Measurements from ENCODE around the gene NFATC3.

NFATC3 gene

DNA sequence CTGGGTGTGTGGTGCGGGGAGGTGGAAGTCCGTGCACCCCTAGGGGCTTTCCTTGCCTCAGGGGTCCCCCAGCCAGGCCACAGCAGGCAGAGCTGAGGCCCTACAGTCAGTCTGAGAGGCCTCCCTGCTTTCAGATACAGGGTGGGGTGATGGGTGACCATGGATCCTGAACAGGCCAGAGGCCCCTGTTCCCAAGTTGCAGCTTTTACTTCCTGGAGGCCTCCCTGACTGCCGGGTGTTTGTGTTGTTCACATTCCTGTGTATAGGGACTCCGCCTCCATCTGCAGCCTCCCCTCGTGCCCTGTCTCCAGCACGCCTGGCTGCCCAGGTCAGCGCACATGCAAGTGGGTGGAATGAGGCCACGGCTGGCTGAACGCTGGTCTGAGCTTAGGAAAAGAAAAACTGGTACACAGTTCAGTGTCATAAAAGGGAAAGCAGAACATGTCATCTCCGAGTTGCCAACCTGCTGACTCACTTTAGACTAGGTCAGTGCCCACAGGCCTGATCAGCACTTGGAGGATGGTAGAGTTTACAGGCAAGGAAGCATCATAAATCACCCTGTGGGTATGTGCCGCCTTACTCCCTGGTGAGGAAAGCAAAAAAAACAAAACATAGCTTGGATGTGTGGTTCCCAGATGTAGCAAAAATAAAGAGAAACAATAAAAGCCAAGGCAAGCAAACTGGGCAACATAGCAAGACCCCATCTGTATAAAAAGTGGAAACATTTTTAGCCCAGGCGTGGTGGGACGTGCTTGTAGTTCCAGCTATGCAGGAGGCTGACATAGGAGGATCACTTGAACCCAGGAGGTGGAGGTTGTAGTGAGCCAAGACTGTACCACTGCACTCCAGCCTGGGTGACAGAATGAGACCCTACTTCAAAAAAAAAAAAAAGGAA, 173.0 kb downstream of the NFATC3 start:
- Histone ChIP-seq H3K27ac (ENCODE audit: low read length) (peak overlapping the region; percentile 43), H3K4me3 (ENCODE audit: low read depth in 1 of 2, low read length in 2 of 2) (no peak overlapping the region), H3K4me1 (ENCODE audit: control insufficient read depth in 1 of 2, insufficient read depth in 2 of 2, low read length in 2 of 2) (peaks cover 0 to 6% of the 10 kb centered on the region in 2 donors), H3K9me3 (ENCODE audit: control insufficient read depth in 1 of 2, low read length in 2 of 2) (no peaks in the 10 kb centered on the region), H3K27me3 (ENCODE audit: low read depth, low read length) (no peaks in the 10 kb centered on the region), H3K36me3 (ENCODE audit: control insufficient read depth in 1 of 2, insufficient read depth in 2 of 2, low read length in 2 of 2) (peaks cover 19 to 49% of the 10 kb centered on the region in 2 donors)

DNA sequence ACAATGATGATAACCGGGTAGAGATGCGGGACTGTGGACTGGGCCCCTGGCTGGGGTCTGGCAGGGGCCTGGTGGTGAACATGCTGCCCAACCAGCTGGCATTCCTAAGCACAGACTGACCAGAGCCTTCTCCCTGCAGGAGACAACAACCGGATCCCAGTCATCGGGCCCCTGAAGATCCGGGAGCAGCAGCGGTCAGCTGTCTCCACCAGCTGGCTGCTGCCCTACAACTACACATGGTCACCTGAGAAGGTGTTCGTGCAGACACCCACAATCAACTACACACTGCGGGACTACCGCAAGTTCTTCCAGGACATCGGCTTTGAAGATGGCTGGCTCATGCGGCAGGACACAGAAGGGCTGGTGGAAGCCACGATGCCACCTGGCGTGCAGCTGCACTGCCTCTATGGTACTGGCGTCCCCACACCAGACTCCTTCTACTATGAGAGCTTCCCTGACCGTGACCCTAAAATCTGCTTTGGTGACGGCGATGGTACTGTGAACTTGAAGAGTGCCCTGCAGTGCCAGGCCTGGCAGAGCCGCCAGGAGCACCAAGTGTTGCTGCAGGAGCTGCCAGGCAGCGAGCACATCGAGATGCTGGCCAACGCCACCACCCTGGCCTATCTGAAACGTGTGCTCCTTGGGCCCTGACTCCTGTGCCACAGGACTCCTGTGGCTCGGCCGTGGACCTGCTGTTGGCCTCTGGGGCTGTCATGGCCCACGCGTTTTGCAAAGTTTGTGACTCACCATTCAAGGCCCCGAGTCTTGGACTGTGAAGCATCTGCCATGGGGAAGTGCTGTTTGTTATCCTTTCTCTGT, 174.0 kb downstream of the NFATC3 start:
- H3K9me3 ChIP-seq (ENCODE audit: control insufficient read depth in 1 of 2, low read length in 2 of 2) = no peaks in the 10 kb centered on the region
- peaks cover 19 to 40% of the 10 kb centered on the region in 2 donors for H3K36me3 ChIP-seq (ENCODE audit: control insufficient read depth in 1 of 2, insufficient read depth in 2 of 2, low read length in 2 of 2)
- H3K4me3 ChIP-seq (ENCODE audit: low read depth in 1 of 2, low read length in 2 of 2) = no peak overlapping the region
- no peaks in the 10 kb centered on the region for H3K27me3 ChIP-seq (ENCODE audit: low read depth, low read length)
- no peak overlapping the region for H3K27ac ChIP-seq (ENCODE audit: low read length)
- H3K4me1 ChIP-seq (ENCODE audit: control insufficient read depth in 1 of 2, insufficient read depth in 2 of 2, low read length in 2 of 2) = peaks cover 0 to 13% of the 10 kb centered on the region in 2 donors

DNA sequence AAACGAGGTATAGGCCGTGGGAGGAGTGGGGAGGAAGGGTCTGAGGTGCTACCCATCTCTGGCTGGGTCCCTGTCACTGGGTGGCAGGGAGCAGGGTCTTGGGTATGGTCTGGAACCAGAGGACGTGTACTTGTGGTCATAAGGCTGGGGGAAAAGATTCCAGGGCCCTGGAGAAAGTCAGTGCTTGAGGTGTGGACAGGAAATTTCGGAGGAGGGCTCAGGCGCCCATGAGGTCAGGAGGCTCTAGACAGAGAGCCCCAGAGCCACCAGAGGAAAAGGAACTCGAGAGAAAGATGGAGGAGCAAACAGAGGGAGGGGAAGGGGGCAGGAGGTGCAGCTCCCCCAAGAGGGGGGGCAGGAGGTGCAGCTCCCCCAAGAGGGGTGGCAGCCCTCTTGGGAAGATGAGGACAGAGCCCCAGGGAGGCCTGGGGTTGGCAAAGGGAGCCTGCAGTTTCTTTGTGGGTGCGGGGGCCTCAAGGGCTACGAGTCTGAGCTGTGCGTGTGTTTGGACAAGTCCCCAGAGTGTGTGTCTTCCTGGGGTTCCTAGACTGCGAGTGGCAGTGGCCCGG, 178.5 kb downstream of the NFATC3 start:
- Histone ChIP-seq H3K27me3 (ENCODE audit: low read depth, low read length) (no peaks in the 10 kb centered on the region), H3K9me3 (ENCODE audit: control insufficient read depth in 1 of 2, low read length in 2 of 2) (no peaks in the 10 kb centered on the region), H3K27ac (ENCODE audit: low read length) (peak overlapping the region; percentile 63), H3K36me3 (ENCODE audit: control insufficient read depth in 1 of 2, insufficient read depth in 2 of 2, low read length in 2 of 2) (peaks cover 10 to 24% of the 10 kb centered on the region in 2 donors), H3K4me3 (ENCODE audit: low read depth in 1 of 2, low read length in 2 of 2) (peak overlapping the region; percentile 46 to 86), H3K4me1 (ENCODE audit: control insufficient read depth in 1 of 2, insufficient read depth in 2 of 2, low read length in 2 of 2) (peaks cover 0 to 31% of the 10 kb centered on the region in 2 donors)

DNA sequence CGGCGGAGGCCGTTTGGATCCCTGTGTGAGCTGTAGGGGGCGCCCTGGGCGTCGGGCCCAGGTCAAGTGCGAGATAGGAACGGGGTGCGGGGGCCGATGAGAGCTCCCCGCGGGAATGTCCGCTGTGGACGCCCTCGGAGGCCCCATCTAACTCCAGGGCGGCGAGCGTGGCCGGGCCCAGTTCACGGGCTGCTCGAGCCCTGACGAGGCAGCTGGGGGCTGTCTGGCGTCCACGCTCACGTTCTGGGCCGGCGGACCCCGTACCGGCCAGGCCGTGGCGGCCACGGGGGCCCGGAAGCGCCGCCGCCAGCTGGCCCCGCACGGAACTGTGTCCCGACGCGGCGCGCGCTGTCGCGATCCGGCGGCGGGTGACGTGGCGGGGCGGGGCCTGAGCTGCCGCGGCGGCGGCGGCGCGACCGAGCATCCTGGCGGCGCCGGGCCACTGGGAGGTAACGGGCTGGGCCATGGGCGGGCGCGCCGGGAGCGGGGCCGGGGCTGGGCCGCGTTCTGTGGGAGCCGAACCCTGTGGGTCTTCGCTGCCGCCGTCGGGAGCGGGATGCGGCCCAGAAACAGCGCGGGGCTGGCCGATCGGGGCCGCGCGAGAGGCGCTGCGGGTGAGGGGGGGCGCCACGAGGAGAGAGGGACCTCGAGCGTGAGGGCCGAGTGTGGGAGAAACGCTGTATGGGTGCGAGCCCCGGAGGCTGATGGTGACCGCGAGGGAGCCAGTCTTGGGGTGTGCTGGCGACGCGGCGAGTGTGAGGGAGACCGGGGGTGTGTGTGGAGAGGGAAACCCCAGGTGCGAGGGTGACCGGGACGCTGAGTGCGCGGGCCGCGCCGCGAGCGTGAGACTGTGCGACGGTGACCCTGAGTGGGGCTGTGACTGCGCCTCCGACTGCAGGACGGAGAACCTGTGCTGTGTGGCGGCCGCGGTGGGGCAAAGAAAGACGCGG, 179.2 kb downstream of the NFATC3 start, which contains the start of gene SLC7A6:
Gene SLC7A6 (plus strand): TSS at position 399 of the 950 bp plus-strand sequence. CDS start 10,201 bp downstream, outside the sequence.
- Histone ChIP-seq H3K9me3 (ENCODE audit: control insufficient read depth in 1 of 2, low read length in 2 of 2) (no peaks in the 10 kb centered on the region), H3K27me3 (ENCODE audit: low read depth, low read length) (no peaks in the 10 kb centered on the region), H3K4me1 (ENCODE audit: control insufficient read depth in 1 of 2, insufficient read depth in 2 of 2, low read length in 2 of 2) (peaks cover 0 to 31% of the 10 kb centered on the region in 2 donors), H3K36me3 (ENCODE audit: control insufficient read depth in 1 of 2, insufficient read depth in 2 of 2, low read length in 2 of 2) (peaks cover 9 to 16% of the 10 kb centered on the region in 2 donors), H3K4me3 (ENCODE audit: low read depth in 1 of 2, low read length in 2 of 2) (peak within 1 kb of the TSS; percentile 82 to 86), H3K27ac (ENCODE audit: low read length) (peak within 1 kb of the TSS; percentile 89)

DNA sequence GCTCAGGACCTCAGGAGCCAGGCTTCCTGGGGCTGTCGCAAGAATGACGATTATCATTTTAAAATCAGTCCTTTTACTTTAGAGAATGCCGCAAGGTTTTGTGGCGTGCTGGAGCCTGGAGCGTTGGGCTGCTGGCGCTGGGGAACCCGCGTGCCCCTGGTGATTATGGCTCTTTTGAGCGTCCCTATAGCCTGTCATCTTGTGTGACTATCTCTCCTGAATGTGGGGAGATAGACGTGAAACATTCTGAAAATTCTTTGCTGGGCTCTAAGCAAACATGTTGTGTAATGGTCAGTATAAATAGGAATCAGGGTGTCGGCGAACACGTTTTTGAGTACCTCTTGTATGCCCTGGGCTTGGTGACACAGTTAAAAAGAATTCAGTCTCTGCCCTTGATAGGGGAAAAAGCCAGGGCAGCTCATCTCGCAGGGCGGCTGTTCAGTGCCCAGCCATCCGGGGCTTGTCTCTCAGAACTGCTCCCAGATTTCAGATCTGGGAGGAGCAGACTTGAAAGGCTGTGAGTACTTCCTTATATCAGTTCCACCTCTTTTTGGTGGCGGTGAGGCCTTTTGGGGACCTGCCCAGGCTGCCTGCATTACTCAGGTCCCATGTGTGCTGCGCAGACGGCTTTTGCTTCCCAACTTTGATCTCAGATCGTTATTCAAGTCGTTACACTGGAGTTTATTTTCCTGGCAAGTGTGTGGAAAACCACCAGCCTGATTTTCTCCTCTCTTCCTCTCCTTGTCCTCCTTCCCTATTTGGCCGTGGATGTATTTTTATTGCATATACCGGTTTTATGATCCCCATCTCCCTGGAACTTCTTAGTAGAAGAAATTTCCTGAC, 180.1 kb downstream of the NFATC3 start:
- Histone ChIP-seq H3K27me3 (ENCODE audit: low read depth, low read length) (no peaks in the 10 kb centered on the region), H3K9me3 (ENCODE audit: control insufficient read depth in 1 of 2, low read length in 2 of 2) (no peaks in the 10 kb centered on the region), H3K27ac (ENCODE audit: low read length) (peak overlapping the region; percentile 89), H3K36me3 (ENCODE audit: control insufficient read depth in 1 of 2, insufficient read depth in 2 of 2, low read length in 2 of 2) (peaks cover 0 to 7% of the 10 kb centered on the region in 2 donors), H3K4me1 (ENCODE audit: control insufficient read depth in 1 of 2, insufficient read depth in 2 of 2, low read length in 2 of 2) (peaks cover 0 to 31% of the 10 kb centered on the region in 2 donors), H3K4me3 (ENCODE audit: low read depth in 1 of 2, low read length in 2 of 2) (peak overlapping the region; percentile 82 to 86)

DNA sequence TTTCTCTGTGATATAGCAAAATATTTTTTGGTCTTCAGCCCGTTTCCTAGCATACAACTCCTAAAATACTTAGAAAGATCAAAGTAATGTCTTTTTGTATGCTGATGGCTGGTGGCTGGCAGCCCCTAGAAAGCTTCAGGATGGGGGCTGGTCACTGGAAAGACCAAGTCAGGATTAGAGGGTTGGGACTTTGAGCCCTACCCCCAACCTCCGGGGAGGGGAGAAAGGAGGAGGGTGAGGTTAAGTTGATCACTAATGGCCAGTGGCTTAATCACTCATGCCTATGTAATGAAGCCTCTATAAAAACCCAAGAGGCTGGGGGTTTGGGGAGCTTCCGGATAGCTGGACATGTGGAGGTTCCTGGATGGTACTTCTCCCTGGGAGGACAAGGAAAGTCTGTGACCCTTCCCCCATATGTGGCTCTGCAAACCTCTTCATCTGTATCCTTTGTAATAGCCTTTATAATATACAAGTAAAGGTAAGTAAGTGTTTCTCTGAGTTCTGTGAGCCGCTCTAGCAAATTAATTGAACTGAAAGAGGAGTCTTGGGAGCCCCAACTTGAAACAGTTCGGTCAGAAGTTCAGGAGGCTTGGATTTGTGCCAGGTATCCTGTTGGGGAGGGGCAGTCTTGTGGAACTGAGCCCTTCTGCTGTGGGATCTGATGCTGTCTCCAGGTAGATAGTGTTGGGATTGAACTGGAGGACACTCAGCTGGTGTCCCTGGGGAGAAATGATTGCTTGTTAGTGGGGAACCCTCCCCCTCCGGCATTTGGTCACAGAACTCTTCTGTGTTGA, 182.6 kb downstream of the NFATC3 start:
- no peaks in the 10 kb centered on the region for H3K9me3 ChIP-seq (ENCODE audit: control insufficient read depth in 1 of 2, low read length in 2 of 2)
- peaks cover 0 to 25% of the 10 kb centered on the region in 2 donors for H3K4me1 ChIP-seq (ENCODE audit: control insufficient read depth in 1 of 2, insufficient read depth in 2 of 2, low read length in 2 of 2)
- no peak overlapping the region for H3K27ac ChIP-seq (ENCODE audit: low read length)
- H3K36me3 ChIP-seq (ENCODE audit: control insufficient read depth in 1 of 2, insufficient read depth in 2 of 2, low read length in 2 of 2) = peaks cover 0 to 4% of the 10 kb centered on the region in 2 donors
- H3K4me3 ChIP-seq (ENCODE audit: low read depth in 1 of 2, low read length in 2 of 2) = no peak overlapping the region
- H3K27me3 ChIP-seq (ENCODE audit: low read depth, low read length) = no peaks in the 10 kb centered on the region

DNA sequence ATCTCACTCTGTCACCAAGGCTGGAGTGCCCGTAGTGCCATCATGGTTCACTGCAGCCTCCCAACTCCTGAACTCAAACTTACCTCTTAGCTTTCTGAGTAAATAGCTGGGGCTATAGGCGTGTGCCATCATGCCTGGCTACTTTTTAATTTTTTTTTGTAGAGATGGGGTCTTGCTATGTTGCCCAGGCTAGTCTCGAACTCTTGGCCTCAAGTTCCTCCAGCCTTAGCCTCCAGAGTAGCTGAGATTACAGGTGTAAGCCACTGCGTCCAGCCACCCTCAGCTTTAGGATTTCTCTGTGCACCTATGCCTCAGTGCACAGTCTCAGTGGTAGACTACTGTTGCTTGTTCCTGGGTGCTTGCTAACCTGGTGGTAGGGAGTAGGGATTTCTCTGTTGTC, 184.6 kb downstream of the NFATC3 start:
- H3K36me3 ChIP-seq (ENCODE audit: control insufficient read depth in 1 of 2, insufficient read depth in 2 of 2, low read length in 2 of 2) = peaks cover under 1 to 5% of the 10 kb centered on the region in 2 donors
- no peaks in the 10 kb centered on the region for H3K27me3 ChIP-seq (ENCODE audit: low read depth, low read length)
- H3K27ac ChIP-seq (ENCODE audit: low read length) = no peak overlapping the region
- H3K9me3 ChIP-seq (ENCODE audit: control insufficient read depth in 1 of 2, low read length in 2 of 2) = no peaks in the 10 kb centered on the region
- peaks cover 0 to 18% of the 10 kb centered on the region in 2 donors for H3K4me1 ChIP-seq (ENCODE audit: control insufficient read depth in 1 of 2, insufficient read depth in 2 of 2, low read length in 2 of 2)
- no peak overlapping the region for H3K4me3 ChIP-seq (ENCODE audit: low read depth in 1 of 2, low read length in 2 of 2)

DNA sequence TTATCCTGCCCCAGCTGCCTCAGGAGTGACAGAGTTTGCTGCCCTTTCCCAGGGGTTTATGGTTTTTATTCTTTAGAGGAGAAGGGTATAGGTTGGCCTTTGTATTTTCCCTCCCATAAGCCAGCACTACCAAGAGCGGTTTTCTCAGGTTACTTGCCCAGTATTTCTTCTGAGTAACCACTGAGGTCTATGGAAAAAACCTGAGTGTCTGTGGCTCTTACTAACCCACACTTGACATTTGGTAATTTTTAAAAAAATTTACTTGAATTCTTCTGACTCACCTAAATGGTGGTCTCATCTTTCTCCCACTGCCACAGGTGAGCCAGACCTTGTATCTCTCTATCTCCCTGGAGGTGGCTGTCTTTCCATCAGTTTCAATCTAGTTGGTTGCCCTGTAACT, 185.2 kb downstream of the NFATC3 start:
- Histone ChIP-seq H3K4me3 (ENCODE audit: low read depth in 1 of 2, low read length in 2 of 2) (no peak overlapping the region), H3K36me3 (ENCODE audit: control insufficient read depth in 1 of 2, insufficient read depth in 2 of 2, low read length in 2 of 2) (peaks cover 0 to 6% of the 10 kb centered on the region in 2 donors), H3K27me3 (ENCODE audit: low read depth, low read length) (no peaks in the 10 kb centered on the region), H3K27ac (ENCODE audit: low read length) (no peak overlapping the region), H3K4me1 (ENCODE audit: control insufficient read depth in 1 of 2, insufficient read depth in 2 of 2, low read length in 2 of 2) (peaks cover 0 to 18% of the 10 kb centered on the region in 2 donors), H3K9me3 (ENCODE audit: control insufficient read depth in 1 of 2, low read length in 2 of 2) (no peaks in the 10 kb centered on the region)

DNA sequence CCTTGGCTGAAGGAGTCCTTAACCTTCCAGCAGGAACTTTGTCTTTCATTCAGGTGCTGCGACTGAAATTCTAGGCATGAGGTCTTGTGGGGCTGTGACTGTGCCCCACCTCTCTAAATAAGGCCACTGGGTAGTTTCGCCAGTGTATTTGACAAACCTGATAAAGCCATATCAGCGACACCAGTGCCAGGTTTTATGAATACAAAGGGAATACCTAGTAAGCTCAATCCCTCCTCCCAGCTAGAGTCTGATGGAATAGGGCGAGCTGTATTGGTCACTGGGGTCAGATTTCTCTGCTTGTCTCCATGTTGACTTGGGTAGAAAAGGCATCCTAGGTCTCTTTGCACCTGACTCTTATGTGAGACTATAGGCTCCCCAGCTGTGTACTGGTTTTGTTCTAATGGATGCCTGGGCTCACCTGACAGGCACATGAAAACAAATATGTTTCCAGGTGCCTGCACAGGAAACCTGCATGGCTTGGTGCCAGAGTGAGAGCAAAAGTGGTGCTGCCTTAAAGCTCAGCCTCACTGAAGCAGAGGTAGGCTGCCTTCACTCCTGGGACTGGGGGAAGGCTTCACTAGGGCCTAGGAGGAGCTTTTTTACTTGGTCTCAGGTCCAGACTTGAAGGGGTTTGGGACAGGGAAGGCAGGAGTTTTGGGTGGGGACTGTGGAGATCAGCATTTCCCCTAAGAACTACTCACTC, 187.5 kb downstream of the NFATC3 start:
- Histone ChIP-seq H3K27me3 (ENCODE audit: low read depth, low read length) (no peaks in the 10 kb centered on the region), H3K4me3 (ENCODE audit: low read depth in 1 of 2, low read length in 2 of 2) (no peak overlapping the region), H3K36me3 (ENCODE audit: control insufficient read depth in 1 of 2, insufficient read depth in 2 of 2, low read length in 2 of 2) (peaks cover 0 to 6% of the 10 kb centered on the region in 2 donors), H3K27ac (ENCODE audit: low read length) (no peak overlapping the region), H3K4me1 (ENCODE audit: control insufficient read depth in 1 of 2, insufficient read depth in 2 of 2, low read length in 2 of 2) (peaks cover 4 to 20% of the 10 kb centered on the region in 2 donors), H3K9me3 (ENCODE audit: control insufficient read depth in 1 of 2, low read length in 2 of 2) (no peaks in the 10 kb centered on the region)

Data from muscle layer of duodenum (tissue), 2 donors.